ENCODE measurements around the gene SULT1B1.
A peak's percentile ranks its signal among the peaks of the same experiment; 100 is the strongest.
"Not testable (repeated sequence)": the region's sequence is repeated elsewhere in the genome, so short reads cannot be mapped to it uniquely, and the experiment has no call there.

SULT1B1 gene

GRCh38 chr4:69760455-69760854 lies at the start of gene SULT1B1:
SULT1B1 (minus strand) TSS chr4:69760620; CDS start chr4:69755217, 5,403 bp downstream.
- peak; percentile 25 for DNase-seq (ENCODE audit: low spot score)

GRCh38 chr4:69800599-69800998 lies 40.2 kb upstream of the SULT1B1 start:
- peak; percentile 30 for DNase-seq (ENCODE audit: low spot score)

- DNase-seq (ENCODE audit: low spot score): no peak
Measured at GRCh38 chr4:69799337-69799736, 38.9 kb upstream of the SULT1B1 start.

GRCh38 chr4:69793732-69794131 lies 33.3 kb upstream of the SULT1B1 start:
- peak; percentile 45 for DNase-seq (ENCODE audit: low spot score)

- DNase-seq (ENCODE audit: low spot score): peak; percentile 70
Measured at GRCh38 chr4:69787879-69788278, 27.5 kb upstream of the SULT1B1 start.

- DNase-seq (ENCODE audit: low spot score): no peak
Measured at GRCh38 chr4:69786547-69786946, 26.1 kb upstream of the SULT1B1 start.

GRCh38 chr4:69785211-69785831 lies 24.9 kb upstream of the SULT1B1 start:
- DNase-seq (ENCODE audit: low spot score): no peak

GRCh38 chr4:69782651-69783310 lies 22.4 kb upstream of the SULT1B1 start:
- no peak for DNase-seq (ENCODE audit: low spot score)

GRCh38 chr4:69781458-69782418 lies 21.3 kb upstream of the SULT1B1 start:
- DNase-seq (ENCODE audit: low spot score): no peak

GRCh38 chr4:69780141-69780540 lies 19.7 kb upstream of the SULT1B1 start:
- no peak for DNase-seq (ENCODE audit: low spot score)

GRCh38 chr4:69776696-69777095 lies 16.3 kb upstream of the SULT1B1 start:
- DNase-seq (ENCODE audit: low spot score): no peak

GRCh38 chr4:69775321-69775867 lies 15.0 kb upstream of the SULT1B1 start:
- DNase-seq (ENCODE audit: low spot score): peak; percentile 17

GRCh38 chr4:69773484-69773883 lies 13.1 kb upstream of the SULT1B1 start:
- DNase-seq (ENCODE audit: low spot score): no peak

GRCh38 chr4:69768554-69768953 lies 8.1 kb upstream of the SULT1B1 start:
- DNase-seq (ENCODE audit: low spot score): not testable (repeated sequence)

GRCh38 chr4:69765751-69766150 lies 5.3 kb upstream of the SULT1B1 start:
- no peak for DNase-seq (ENCODE audit: low spot score)

GRCh38 chr4:69764311-69764710 lies 3.9 kb upstream of the SULT1B1 start:
- no peak for DNase-seq (ENCODE audit: low spot score)

GRCh38 chr4:69763233-69763632 lies 2.8 kb upstream of the SULT1B1 start:
- no peak for DNase-seq (ENCODE audit: low spot score)

- no peak for DNase-seq (ENCODE audit: low spot score)
Measured at GRCh38 chr4:69759189-69759604, 1.2 kb downstream of the SULT1B1 start.

- no peak for DNase-seq (ENCODE audit: low spot score)
Measured at GRCh38 chr4:69757464-69757863, 3.0 kb downstream of the SULT1B1 start.

GRCh38 chr4:69754926-69755580 lies 5.4 kb downstream of the SULT1B1 start:
- no peak for DNase-seq (ENCODE audit: low spot score)

GRCh38 chr4:69753686-69754085 lies 6.7 kb downstream of the SULT1B1 start:
- DNase-seq (ENCODE audit: low spot score): no peak

- no peak for DNase-seq (ENCODE audit: low spot score)
Measured at GRCh38 chr4:69750346-69750745, 10.1 kb downstream of the SULT1B1 start.
